ENCODE measurements around the gene BAIAP2.

- TF ChIP-seq CTCF (IDR thresholded peaks at IDR 0.05 in 4 of 5, conservative IDR thresholded peaks at IDR 0.05 in 1 of 5): no peak
- TF ChIP-seq POLR2A (IDR thresholded peaks at IDR 0.05): no peak
Measured at GRCh38 chr17:80986816-80987475, 48.0 kb upstream of the BAIAP2 start.

All from gastrocnemius medialis (tissue), 4 donors.